H1 (cell line): ENCODE measurements around the gene MLLT6. TPM values are rescaled to one million over a fixed set of nuclear protein-coding genes. Genes with fewer than 3 reads are reported as not detected.

Experiments used
- JUND ChIP-seq: IDR thresholded peaks from 2 replicates; pipeline ENCODE4 v1.6.1; 2011; ENCODE audit warnings: mild to moderate bottlenecking, improper control_type of control experiment, low read length
- polyA plus RNA-seq, 7 experiments: library from polyadenylated mRNA; depleted of rRNA in 3 of 7; stranded (reverse) in 5 of 7; unstranded in 2 of 7; fragments of >200 nt in 5 of 7; fragments of 200-250 nt in 2 of 7; gene quantifications; 1 replicate in 5 of 7; 2 replicates in 1 of 7; 4 replicates in 1 of 7; pipeline versions ENCODE4 v1.2.1 to v1.2.3, GENCODE V29; 2011 to 2013; ENCODE audit warnings: missing spikeins in 2 of 7, mixed read lengths in 2 of 7
- total RNA-seq: library from RNA; stranded (reverse); fragmentation: NEBNext Ultra II Directional; extraction: Animal tissue kit (Norgen Biotek cat#: 25700); gene quantifications from 2 replicates; pipeline ENCODE4 v1.2.1, GENCODE V29; 2021
- TF ChIP-seq, protein P1 (sequence below), 3 experiments: IDR thresholded peaks; 1 replicate in 2 of 3; 2 replicates in 1 of 3; pipeline versions ENCODE4 v1.5.1 to v1.6.1; 2011; ENCODE audit warnings: low read length in 3 of 3, mild to moderate bottlenecking in 3 of 3, inconsistent platforms in 2 of 3, low read depth in 1 of 3, moderate library complexity in 1 of 3; ENCODE audit not compliant: insufficient read depth in 1 of 3; ENCODE audit errors: control extremely low read depth in 1 of 3

MLLT6 gene
- total and polyA plus RNA-seq, 2 of the 8 experiments (the other 6 are each of a cell fraction or from before 2014, with no cell fraction given): 6.5 to 8.0 TPM

DNA sequence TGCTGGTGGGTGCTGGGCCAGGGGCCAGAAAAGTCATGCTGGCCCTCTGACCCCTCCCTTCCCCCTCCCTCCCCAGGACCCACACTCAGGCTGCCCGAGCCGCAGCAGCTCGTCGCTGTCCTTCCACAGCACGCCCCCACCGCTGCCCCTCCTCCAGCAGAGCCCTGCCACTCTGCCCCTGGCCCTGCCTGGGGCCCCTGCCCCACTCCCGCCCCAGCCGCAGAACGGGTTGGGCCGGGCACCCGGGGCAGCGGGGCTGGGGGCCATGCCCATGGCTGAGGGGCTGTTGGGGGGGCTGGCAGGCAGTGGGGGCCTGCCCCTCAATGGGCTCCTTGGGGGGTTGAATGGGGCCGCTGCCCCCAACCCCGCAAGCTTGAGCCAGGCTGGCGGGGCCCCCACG lies 16.7 kb downstream of the MLLT6 start (continued):
- TF ChIP-seq, protein P1, sequence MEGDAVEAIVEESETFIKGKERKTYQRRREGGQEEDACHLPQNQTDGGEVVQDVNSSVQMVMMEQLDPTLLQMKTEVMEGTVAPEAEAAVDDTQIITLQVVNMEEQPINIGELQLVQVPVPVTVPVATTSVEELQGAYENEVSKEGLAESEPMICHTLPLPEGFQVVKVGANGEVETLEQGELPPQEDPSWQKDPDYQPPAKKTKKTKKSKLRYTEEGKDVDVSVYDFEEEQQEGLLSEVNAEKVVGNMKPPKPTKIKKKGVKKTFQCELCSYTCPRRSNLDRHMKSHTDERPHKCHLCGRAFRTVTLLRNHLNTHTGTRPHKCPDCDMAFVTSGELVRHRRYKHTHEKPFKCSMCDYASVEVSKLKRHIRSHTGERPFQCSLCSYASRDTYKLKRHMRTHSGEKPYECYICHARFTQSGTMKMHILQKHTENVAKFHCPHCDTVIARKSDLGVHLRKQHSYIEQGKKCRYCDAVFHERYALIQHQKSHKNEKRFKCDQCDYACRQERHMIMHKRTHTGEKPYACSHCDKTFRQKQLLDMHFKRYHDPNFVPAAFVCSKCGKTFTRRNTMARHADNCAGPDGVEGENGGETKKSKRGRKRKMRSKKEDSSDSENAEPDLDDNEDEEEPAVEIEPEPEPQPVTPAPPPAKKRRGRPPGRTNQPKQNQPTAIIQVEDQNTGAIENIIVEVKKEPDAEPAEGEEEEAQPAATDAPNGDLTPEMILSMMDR (IDR thresholded peaks at IDR 0.05; ENCODE audit: control extremely low read depth in 1 of 3, insufficient read depth in 1 of 3, low read depth in 1 of 3, low read length in 3 of 3): no peak
- no peak for TF ChIP-seq JUND
